ENCODE results near the gene FGGY.

FGGY gene

DNA sequence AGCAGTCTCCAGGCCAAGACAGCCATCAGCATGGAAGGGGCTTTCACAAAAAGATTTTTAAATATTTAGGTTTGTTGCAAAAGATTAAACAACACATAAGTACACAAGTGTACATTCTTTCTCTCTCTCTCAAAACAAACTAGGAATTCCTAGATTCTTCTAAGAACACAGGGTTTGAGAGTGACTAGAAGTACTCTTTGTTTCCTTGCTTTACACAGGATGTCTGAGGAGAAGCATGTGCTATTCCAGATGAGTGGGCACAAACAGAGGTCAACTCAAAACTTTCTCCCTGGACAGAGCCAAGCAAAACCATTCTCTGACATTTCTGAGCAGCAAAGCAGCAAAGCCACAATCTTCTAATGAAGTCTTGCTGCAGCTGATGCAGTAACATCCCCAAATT is 307.3 kb downstream of the FGGY start (continued):
- TF ChIP-seq, protein P1, sequence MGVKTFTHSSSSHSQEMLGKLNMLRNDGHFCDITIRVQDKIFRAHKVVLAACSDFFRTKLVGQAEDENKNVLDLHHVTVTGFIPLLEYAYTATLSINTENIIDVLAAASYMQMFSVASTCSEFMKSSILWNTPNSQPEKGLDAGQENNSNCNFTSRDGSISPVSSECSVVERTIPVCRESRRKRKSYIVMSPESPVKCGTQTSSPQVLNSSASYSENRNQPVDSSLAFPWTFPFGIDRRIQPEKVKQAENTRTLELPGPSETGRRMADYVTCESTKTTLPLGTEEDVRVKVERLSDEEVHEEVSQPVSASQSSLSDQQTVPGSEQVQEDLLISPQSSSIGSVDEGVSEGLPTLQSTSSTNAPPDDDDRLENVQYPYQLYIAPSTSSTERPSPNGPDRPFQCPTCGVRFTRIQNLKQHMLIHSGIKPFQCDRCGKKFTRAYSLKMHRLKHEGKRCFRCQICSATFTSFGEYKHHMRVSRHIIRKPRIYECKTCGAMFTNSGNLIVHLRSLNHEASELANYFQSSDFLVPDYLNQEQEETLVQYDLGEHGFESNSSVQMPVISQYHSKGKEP (tag by site-specific recombination; IDR thresholded peaks at IDR 0.05): no peak
- TF ChIP-seq ZNF837 (tag by site-specific recombination; IDR thresholded peaks at IDR 0.05): no peak
- no peak for TF ChIP-seq ZFP37 (tag by site-specific recombination; IDR thresholded peaks at IDR 0.05)

DNA sequence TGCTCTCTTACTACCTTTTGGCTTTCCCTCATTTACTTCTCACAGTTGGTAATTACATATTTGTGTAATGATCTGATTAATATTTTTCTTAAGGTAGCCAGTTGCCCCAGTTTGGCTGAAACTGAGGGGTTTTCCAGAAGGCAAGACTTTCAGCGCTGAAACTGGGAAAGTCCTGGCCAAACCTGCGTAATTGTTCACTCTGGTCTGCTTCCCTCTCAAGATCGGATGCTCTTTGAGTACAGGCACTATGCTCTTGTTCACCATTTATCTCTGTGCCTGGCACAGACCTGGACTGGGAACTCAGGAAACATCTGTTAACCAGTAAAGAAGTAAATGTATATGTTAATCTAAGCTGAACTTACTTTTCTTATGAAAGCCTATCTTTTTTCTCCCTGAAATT is 308.3 kb downstream of the FGGY start:
- H3K9me3 ChIP-seq (ENCODE audit: control insufficient read depth, insufficient read depth, low read depth, low read length): no peaks in the 10 kb centered on the region
- no peaks in the 10 kb centered on the region for H3K36me3 ChIP-seq (ENCODE audit: control insufficient read depth in 2 of 2, insufficient read depth in 1 of 2, low read length in 2 of 2)
- H3K4me3 ChIP-seq (ENCODE audit: low read depth, low read length): no peak overlapping the region
- no peak for TF ChIP-seq ZNF626 (tag by site-specific recombination; IDR thresholded peaks at IDR 0.05)
- no peak for TF ChIP-seq ZNF175 (tag by site-specific recombination; IDR thresholded peaks at IDR 0.05)
- TF ChIP-seq, protein P2, sequence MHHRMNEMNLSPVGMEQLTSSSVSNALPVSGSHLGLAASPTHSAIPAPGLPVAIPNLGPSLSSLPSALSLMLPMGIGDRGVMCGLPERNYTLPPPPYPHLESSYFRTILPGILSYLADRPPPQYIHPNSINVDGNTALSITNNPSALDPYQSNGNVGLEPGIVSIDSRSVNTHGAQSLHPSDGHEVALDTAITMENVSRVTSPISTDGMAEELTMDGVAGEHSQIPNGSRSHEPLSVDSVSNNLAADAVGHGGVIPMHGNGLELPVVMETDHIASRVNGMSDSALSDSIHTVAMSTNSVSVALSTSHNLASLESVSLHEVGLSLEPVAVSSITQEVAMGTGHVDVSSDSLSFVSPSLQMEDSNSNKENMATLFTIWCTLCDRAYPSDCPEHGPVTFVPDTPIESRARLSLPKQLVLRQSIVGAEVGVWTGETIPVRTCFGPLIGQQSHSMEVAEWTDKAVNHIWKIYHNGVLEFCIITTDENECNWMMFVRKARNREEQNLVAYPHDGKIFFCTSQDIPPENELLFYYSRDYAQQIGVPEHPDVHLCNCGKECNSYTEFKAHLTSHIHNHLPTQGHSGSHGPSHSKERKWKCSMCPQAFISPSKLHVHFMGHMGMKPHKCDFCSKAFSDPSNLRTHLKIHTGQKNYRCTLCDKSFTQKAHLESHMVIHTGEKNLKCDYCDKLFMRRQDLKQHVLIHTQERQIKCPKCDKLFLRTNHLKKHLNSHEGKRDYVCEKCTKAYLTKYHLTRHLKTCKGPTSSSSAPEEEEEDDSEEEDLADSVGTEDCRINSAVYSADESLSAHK (tag by site-specific recombination; IDR thresholded peaks at IDR 0.05): no peak
- no peak for TF ChIP-seq ZFHX2 (tag by site-specific recombination; conservative IDR thresholded peaks at IDR 0.05)
- TF ChIP-seq ZNF777 (tag by site-specific recombination; IDR thresholded peaks at IDR 0.05; ENCODE audit: borderline replicate concordance): no peak
- TF ChIP-seq, protein P3, sequence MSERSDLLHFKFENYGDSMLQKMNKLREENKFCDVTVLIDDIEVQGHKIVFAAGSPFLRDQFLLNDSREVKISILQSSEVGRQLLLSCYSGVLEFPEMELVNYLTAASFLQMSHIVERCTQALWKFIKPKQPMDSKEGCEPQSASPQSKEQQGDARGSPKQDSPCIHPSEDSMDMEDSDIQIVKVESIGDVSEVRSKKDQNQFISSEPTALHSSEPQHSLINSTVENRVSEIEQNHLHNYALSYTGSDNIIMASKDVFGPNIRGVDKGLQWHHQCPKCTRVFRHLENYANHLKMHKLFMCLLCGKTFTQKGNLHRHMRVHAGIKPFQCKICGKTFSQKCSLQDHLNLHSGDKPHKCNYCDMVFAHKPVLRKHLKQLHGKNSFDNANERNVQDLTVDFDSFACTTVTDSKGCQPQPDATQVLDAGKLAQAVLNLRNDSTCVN (tag by site-specific recombination; optimal IDR thresholded peaks at IDR 0.05): no peak
- TF ChIP-seq ZNF324 (tag by site-specific recombination; IDR thresholded peaks at IDR 0.05): no peak
- no peak for TF ChIP-seq ZNF433 (tag by site-specific recombination; IDR thresholded peaks at IDR 0.05; ENCODE audit: low read depth)
- no peak for TF ChIP-seq HOXC10 (CRISPR knock-in tag; IDR thresholded peaks at IDR 0.05)
- TF ChIP-seq ZNF2 (tag by site-specific recombination; IDR thresholded peaks at IDR 0.05): no peak
- no peak for TF ChIP-seq ZNF747 (tag by site-specific recombination; IDR thresholded peaks at IDR 0.05)
- no peak for TF ChIP-seq ZNF473 (tag by site-specific recombination; IDR thresholded peaks at IDR 0.05)
- no peak for TF ChIP-seq ZFP69B (tag by site-specific recombination; IDR thresholded peaks at IDR 0.05)
- no peak overlapping the region for H3K27ac ChIP-seq (ENCODE audit: extremely low read depth, low read depth, low read length)
- H3K4me1 ChIP-seq (ENCODE audit: control insufficient read depth, insufficient read depth, low read length): no peaks in the 10 kb centered on the region
- ChIA-PET CTCF (no interaction called here), POLR2A (no interaction called here)

DNA sequence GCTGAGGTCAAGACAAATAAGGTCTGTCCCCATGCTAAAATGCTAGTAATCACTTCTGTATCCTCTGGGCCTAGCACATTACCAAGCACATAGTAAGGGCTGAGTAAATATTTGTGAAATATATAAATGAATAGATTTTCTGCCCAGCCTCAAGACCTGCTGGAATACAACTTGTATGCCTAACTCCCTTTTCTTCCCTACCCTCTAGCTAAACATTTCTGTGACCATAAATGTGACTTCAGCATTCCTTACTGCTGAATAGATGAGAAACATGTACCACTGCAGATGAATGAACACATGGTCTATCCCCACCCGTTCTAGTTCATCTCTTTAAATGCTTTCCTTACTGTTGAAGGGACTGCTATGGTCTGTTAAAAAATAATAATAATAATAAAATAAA is 308.9 kb downstream of the FGGY start:
- Histone ChIP-seq H3K4me3 (ENCODE audit: low read depth, low read length) (no peak overlapping the region), H3K27ac (ENCODE audit: extremely low read depth, low read depth, low read length) (no peak overlapping the region), H3K9me3 (ENCODE audit: control insufficient read depth, insufficient read depth, low read depth, low read length) (no peaks in the 10 kb centered on the region), H3K36me3 (ENCODE audit: control insufficient read depth in 2 of 2, insufficient read depth in 1 of 2, low read length in 2 of 2) (no peaks in the 10 kb centered on the region), H3K4me1 (ENCODE audit: control insufficient read depth, insufficient read depth, low read length) (no peaks in the 10 kb centered on the region)
- no peak for TF ChIP-seq SALL2 (tag by site-specific recombination; IDR thresholded peaks at IDR 0.05; ENCODE audit: borderline replicate concordance)
- TF ChIP-seq, protein P4, sequence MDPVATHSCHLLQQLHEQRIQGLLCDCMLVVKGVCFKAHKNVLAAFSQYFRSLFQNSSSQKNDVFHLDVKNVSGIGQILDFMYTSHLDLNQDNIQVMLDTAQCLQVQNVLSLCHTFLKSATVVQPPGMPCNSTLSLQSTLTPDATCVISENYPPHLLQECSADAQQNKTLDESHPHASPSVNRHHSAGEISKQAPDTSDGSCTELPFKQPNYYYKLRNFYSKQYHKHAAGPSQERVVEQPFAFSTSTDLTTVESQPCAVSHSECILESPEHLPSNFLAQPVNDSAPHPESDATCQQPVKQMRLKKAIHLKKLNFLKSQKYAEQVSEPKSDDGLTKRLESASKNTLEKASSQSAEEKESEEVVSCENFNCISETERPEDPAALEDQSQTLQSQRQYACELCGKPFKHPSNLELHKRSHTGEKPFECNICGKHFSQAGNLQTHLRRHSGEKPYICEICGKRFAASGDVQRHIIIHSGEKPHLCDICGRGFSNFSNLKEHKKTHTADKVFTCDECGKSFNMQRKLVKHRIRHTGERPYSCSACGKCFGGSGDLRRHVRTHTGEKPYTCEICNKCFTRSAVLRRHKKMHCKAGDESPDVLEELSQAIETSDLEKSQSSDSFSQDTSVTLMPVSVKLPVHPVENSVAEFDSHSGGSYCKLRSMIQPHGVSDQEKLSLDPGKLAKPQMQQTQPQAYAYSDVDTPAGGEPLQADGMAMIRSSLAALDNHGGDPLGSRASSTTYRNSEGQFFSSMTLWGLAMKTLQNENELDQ (tag by site-specific recombination; IDR thresholded peaks at IDR 0.05; ENCODE audit: low read depth): no peak
- no peak for TF ChIP-seq ZNF837 (tag by site-specific recombination; IDR thresholded peaks at IDR 0.05)
- TF ChIP-seq, protein P5, sequence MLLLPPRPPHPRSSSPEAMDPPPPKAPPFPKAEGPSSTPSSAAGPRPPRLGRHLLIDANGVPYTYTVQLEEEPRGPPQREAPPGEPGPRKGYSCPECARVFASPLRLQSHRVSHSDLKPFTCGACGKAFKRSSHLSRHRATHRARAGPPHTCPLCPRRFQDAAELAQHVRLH (tag by site-specific recombination; IDR thresholded peaks at IDR 0.05): no peak
- TF ChIP-seq TRIM28 (IDR thresholded peaks at IDR 0.05; ENCODE audit: borderline replicate concordance, low read length): no peak
- no peak for TF ChIP-seq KLF1 (tag by site-specific recombination; IDR thresholded peaks at IDR 0.05)
- TF ChIP-seq, protein P6, sequence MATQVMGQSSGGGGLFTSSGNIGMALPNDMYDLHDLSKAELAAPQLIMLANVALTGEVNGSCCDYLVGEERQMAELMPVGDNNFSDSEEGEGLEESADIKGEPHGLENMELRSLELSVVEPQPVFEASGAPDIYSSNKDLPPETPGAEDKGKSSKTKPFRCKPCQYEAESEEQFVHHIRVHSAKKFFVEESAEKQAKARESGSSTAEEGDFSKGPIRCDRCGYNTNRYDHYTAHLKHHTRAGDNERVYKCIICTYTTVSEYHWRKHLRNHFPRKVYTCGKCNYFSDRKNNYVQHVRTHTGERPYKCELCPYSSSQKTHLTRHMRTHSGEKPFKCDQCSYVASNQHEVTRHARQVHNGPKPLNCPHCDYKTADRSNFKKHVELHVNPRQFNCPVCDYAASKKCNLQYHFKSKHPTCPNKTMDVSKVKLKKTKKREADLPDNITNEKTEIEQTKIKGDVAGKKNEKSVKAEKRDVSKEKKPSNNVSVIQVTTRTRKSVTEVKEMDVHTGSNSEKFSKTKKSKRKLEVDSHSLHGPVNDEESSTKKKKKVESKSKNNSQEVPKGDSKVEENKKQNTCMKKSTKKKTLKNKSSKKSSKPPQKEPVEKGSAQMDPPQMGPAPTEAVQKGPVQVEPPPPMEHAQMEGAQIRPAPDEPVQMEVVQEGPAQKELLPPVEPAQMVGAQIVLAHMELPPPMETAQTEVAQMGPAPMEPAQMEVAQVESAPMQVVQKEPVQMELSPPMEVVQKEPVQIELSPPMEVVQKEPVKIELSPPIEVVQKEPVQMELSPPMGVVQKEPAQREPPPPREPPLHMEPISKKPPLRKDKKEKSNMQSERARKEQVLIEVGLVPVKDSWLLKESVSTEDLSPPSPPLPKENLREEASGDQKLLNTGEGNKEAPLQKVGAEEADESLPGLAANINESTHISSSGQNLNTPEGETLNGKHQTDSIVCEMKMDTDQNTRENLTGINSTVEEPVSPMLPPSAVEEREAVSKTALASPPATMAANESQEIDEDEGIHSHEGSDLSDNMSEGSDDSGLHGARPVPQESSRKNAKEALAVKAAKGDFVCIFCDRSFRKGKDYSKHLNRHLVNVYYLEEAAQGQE (tag by site-specific recombination; IDR thresholded peaks at IDR 0.05): no peak
- TF ChIP-seq SP3 (tag by site-specific recombination; IDR thresholded peaks at IDR 0.05): no peak
- CTCF ChIA-PET: interaction anchor here (0.7 kb wide), 1 partner anchor 173 kb away, joined by 4 read pairs; no protein-coding TSS in a partner anchor
- POLR2A ChIA-PET: no interaction called here

All from HEK293 (cell line).